Activated CD4-positive, alpha-beta T cell treated with anti-CD3 and anti-CD28 coated beads, Interleukin-2, Interleukin-4, amounts not matched to agents 100 ng/mL and 50 ng/mL, durations not matched to agents 16 hours and 8 hours (primary cell): Measurements from ENCODE around the gene COL26A1.
"Not testable (repeated sequence)": the region's sequence is repeated elsewhere in the genome, so short reads cannot be mapped to it uniquely, and the experiment has no call there.

ENCODE experiments used
- DNase-seq: peaks from one replicate; pipeline ENCODE4 v3.0.0-alpha.2; 2020; ENCODE audit warnings: low spot score

COL26A1 gene

GRCh38 chr7:101402081-101402779 lies 39.6 kb downstream of the COL26A1 start:
- no peak for DNase-seq

GRCh38 chr7:101402835-101403234 lies 40.2 kb downstream of the COL26A1 start:
- no peak for DNase-seq

- no peak for DNase-seq
Observed at GRCh38 chr7:101405474-101406067, 42.9 kb downstream of the COL26A1 start.

- DNase-seq, result peak; percentile 25
Observed at GRCh38 chr7:101410743-101411507, 48.2 kb downstream of the COL26A1 start.

- DNase-seq, result no peak
Observed at GRCh38 chr7:101411508-101411874, 48.8 kb downstream of the COL26A1 start.

GRCh38 chr7:101412976-101413375 lies 50.3 kb downstream of the COL26A1 start:
- no peak for DNase-seq

- no peak for DNase-seq
Observed at GRCh38 chr7:101418694-101419093, 56.0 kb downstream of the COL26A1 start.

GRCh38 chr7:101419831-101420230 lies 57.2 kb downstream of the COL26A1 start:
- DNase-seq, result no peak

GRCh38 chr7:101420436-101420835 lies 57.8 kb downstream of the COL26A1 start:
- DNase-seq, result no peak

GRCh38 chr7:101422356-101423195 lies 59.9 kb downstream of the COL26A1 start:
- no peak for DNase-seq

GRCh38 chr7:101426303-101427011 lies 63.8 kb downstream of the COL26A1 start:
- no peak for DNase-seq

- no peak for DNase-seq
Observed at GRCh38 chr7:101428093-101428866, 65.6 kb downstream of the COL26A1 start.

GRCh38 chr7:101432316-101432715 lies 69.6 kb downstream of the COL26A1 start:
- no peak for DNase-seq

GRCh38 chr7:101433688-101434087 lies 71.0 kb downstream of the COL26A1 start:
- no peak for DNase-seq

- DNase-seq, result not testable (repeated sequence)
Observed at GRCh38 chr7:101434155-101434554, 71.5 kb downstream of the COL26A1 start.

- no peak for DNase-seq
Observed at GRCh38 chr7:101435461-101436220, 73.0 kb downstream of the COL26A1 start.

GRCh38 chr7:101436221-101436735 lies 73.6 kb downstream of the COL26A1 start:
- DNase-seq, result no peak

GRCh38 chr7:101436857-101437576 lies 74.3 kb downstream of the COL26A1 start:
- no peak for DNase-seq

- DNase-seq, result no peak
Observed at GRCh38 chr7:101441890-101442289, 79.2 kb downstream of the COL26A1 start.
